HepG2 (cell line): ENCODE data around the gene MBD5. TPM values are rescaled to one million over a fixed set of nuclear protein-coding genes. Genes with fewer than 3 reads are reported as not detected.

ENCODE experiments used
- ARID5B ChIP-seq: IDR thresholded peaks from 2 replicates; pipeline ENCODE4 v1.4.0; 2020; ENCODE audit warnings: mild to moderate bottlenecking, missing genetic modification reagents
- CEBPG ChIP-seq: IDR thresholded peaks from 2 replicates; pipeline ENCODE4 v1.6.1; 2016
- EP300 ChIP-seq, 3 experiments: sonication (generic) in 1 of 3; formaldehyde crosslinking in 1 of 3; IDR thresholded peaks; 2 replicates each; pipeline versions ENCODE4 v1.5.1 to v1.6.1; 2011 to 2020; ENCODE audit warnings: low read depth in 2 of 3, low read length in 2 of 3, borderline replicate concordance in 1 of 3, improper control_type of control experiment in 1 of 3, mild to moderate bottlenecking in 1 of 3, missing genetic modification reagents in 1 of 3, moderate library complexity in 1 of 3
- FOXA1 ChIP-seq, 2 experiments: fragments of 450-650 bp in 1 of 2; sonication (generic) in 1 of 2; formaldehyde crosslinking in 1 of 2; IDR thresholded peaks; 2 replicates each; pipeline versions ENCODE4 v1.4.0 to v1.6.1; 2016 to 2020; ENCODE audit warnings: missing genetic modification reagents in 1 of 2
- HHEX ChIP-seq: IDR thresholded peaks from 2 replicates; pipeline ENCODE4 v1.6.1; 2016; ENCODE audit warnings: control low read depth
- MAFK ChIP-seq, 2 experiments: IDR thresholded peaks in 1 of 2; conservative IDR thresholded peaks in 1 of 2; 2 replicates each; pipeline ENCODE4 v1.6.1; 2011; ENCODE audit warnings: improper control_type of control experiment in 2 of 2, low read length in 2 of 2
- SKI ChIP-seq: fragments of 450-650 bp; IDR thresholded peaks from one replicate; pipeline ENCODE4 v1.6.1; 2018; ENCODE audit warnings: mild to moderate bottlenecking; ENCODE audit not compliant: partially characterized antibody
- SOX6 ChIP-seq, 2 experiments: fragments of 450-650 bp in 1 of 2; sonication (generic) in 1 of 2; formaldehyde crosslinking in 1 of 2; IDR thresholded peaks; 2 replicates each; pipeline versions ENCODE4 v1.4.0 to v1.6.1; 2017 to 2020; ENCODE audit warnings: antibody characterized with exemption in 1 of 2, mild to moderate bottlenecking in 1 of 2, missing genetic modification reagents in 1 of 2
- ZNF652 ChIP-seq: IDR thresholded peaks from 2 replicates; pipeline ENCODE4 v1.6.1; 2016; ENCODE audit warnings: low read depth, borderline replicate concordance
- ZNF720 ChIP-seq: sonication (generic); formaldehyde crosslinking; IDR thresholded peaks from 2 replicates; pipeline ENCODE4 v1.4.0; 2020; ENCODE audit warnings: missing genetic modification reagents
- polyA plus RNA-seq, 8 experiments: library from polyadenylated mRNA; depleted of rRNA in 3 of 8; stranded (reverse) in 7 of 8; unstranded in 1 of 8; fragments of >200 nt; fragmentation: Illumina TruSeq in 4 of 8; extraction: Trizol in 4 of 8; gene quantifications; 2 replicates each; pipeline versions ENCODE4 v1.2.1 to v1.2.3, GENCODE V29; 2011 to 2016; ENCODE audit warnings: low read depth in 4 of 8, missing spikeins in 1 of 8, mixed read lengths in 1 of 8; ENCODE audit not compliant: insufficient read depth in 1 of 8
- total RNA-seq, 5 experiments: library from RNA; depleted of rRNA; stranded (reverse); fragments of >200 nt; fragmentation: Illumina TruSeq; extraction: Trizol; gene quantifications; 2 replicates each; pipeline ENCODE4 v1.2.3, GENCODE V29; 2016; ENCODE audit warnings: low read depth in 1 of 5
- TF ChIP-seq, protein P1 (sequence below): sonication (generic); formaldehyde crosslinking; IDR thresholded peaks from 2 replicates; pipeline ENCODE4 v1.4.0; 2020; ENCODE audit warnings: mild to moderate bottlenecking, missing genetic modification reagents, borderline replicate concordance
- TF ChIP-seq, protein P2 (sequence below): IDR thresholded peaks from 2 replicates; pipeline ENCODE4 v1.6.1; 2012; ENCODE audit warnings: low read depth, low read length, improper control_type of control experiment

MBD5 gene
- total and polyA plus RNA-seq, 2 of the 13 experiments (the other 11 are each of a cell fraction or from before 2014, with no cell fraction given), result 13.5 to 26.4 TPM

DNA sequence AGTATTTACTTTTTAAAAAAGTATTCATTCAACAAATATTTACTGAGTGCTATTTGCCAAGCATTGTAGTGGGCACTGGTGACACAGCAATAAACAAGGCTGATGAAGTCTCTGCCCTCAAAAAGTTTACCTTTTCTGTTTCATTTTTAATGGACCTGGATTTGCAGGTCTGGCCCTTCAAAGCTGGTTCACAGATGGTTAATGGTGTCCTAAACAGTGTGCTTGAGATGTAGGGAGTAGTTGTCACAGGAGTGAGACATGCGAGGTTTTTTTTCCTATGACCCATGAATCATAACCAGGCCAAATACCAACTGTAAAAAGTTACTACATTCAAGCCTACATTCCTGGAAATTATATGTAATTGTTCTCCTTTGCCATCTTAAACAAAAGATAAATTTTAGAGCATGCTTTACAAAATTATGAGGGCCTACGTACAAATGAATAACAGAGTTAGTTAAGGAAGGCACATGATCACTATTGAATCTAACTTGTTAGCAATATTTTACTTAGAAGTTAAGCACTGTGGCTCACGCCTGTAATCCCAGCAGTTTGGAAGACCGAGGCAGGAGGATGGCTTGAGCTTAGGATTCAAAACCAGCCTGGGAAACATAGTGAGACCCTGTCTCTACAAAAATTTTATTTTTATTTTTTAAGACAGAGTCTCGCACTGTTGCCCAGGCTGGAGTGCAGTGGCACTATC lies 223.9 kb downstream of the MBD5 start (continued):
- TF ChIP-seq ZNF720 (no peak), HHEX (CRISPR knock-in tag) (0 out of 2 replicates have a peak, but pooled peaks have one; percentile 35), ZNF652 (peak; percentile 85; the same call in 1 of the 2 replicates), MAFK (conservative IDR thresholded peaks at IDR 0.05 in 1 of 2, IDR thresholded peaks at IDR 0.05 in 1 of 2; ENCODE audit: low read length in 2 of 2) (peak; percentile 40 to 61), EP300 (IDR thresholded peaks at IDR 0.05; ENCODE audit: low read depth in 2 of 2, low read length in 2 of 2) (peak in 1 of 2 experiments; percentile 45; a peak in 1 of 4 replicates), EP300 (CRISPR knock-in tag; IDR thresholded peaks at IDR 0.05; ENCODE audit: borderline replicate concordance) (no peak), ARID5B (CRISPR knock-in tag) (0 out of 2 replicates have a peak, but pooled peaks have one; percentile 15), CEBPG (CRISPR knock-in tag) (no peak), SKI (no peak), FOXA1 (IDR thresholded peaks at IDR 0.05) (peak; percentile 36; the same call in 1 of the 2 replicates), FOXA1 (CRISPR knock-in tag; IDR thresholded peaks at IDR 0.05) (no peak), SOX6 (IDR thresholded peaks at IDR 0.05) (no peak), SOX6 (CRISPR knock-in tag; IDR thresholded peaks at IDR 0.05) (peak; percentile 43; the same call in 1 of the 2 replicates)
- TF ChIP-seq, protein P1, sequence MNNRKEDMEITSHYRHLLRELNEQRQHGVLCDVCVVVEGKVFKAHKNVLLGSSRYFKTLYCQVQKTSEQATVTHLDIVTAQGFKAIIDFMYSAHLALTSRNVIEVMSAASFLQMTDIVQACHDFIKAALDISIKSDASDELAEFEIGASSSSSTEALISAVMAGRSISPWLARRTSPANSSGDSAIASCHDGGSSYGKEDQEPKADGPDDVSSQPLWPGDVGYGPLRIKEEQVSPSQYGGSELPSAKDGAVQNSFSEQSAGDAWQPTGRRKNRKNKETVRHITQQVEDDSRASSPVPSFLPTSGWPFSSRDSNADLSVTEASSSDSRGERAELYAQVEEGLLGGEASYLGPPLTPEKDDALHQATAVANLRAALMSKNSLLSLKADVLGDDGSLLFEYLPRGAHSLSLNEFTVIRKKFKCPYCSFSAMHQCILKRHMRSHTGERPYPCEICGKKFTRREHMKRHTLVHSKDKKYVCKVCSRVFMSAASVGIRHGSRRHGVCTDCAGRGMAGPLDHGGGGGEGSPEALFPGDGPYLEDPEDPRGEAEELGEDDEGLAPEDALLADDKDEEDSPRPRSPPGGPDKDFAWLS (CRISPR knock-in tag), result no peak
- TF ChIP-seq, protein P2, sequence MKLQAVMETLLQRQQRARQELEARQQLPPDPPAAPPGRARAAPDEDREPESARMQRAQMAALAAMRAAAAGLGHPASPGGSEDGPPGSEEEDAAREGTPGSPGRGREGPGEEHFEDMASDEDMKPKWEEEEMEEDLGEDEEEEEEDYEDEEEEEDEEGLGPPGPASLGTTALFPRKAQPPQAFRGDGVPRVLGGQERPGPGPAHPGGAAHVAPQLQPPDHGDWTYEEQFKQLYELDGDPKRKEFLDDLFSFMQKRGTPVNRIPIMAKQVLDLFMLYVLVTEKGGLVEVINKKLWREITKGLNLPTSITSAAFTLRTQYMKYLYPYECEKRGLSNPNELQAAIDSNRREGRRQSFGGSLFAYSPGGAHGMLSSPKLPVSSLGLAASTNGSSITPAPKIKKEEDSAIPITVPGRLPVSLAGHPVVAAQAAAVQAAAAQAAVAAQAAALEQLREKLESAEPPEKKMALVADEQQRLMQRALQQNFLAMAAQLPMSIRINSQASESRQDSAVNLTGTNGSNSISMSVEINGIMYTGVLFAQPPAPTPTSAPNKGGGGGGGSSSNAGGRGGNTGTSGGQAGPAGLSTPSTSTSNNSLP, result peak; percentile 62
- TF ChIP-seq, all 625 proteins: peak for 17
